Measurements from ENCODE around the gene MAST3.

MAST3 gene

DNA sequence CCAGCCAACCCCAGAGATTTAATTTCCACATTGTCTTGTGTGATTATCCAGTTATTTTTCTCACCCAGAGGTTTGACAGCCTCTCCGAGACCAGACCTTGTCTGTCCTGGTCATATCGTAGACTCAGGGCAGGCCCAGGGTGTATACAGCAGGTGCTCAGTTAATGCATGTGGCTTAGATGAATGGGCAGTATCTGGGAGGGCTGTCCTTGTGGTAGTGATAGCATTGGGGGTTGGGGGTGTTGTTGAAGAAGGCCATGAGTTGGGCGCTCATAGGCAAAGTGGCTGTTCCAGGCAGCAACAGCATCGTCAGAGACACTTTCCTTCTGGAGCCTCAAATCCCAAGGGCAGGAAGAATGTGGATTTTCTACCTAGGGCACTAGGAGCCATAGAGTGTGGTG is 16.9 kb downstream of the MAST3 start:
- DNase-seq, result no peak

GRCh38 chr19:18117364-18117691 is 19.8 kb downstream of the MAST3 start:
- DNase-seq, result no peak

DNA sequence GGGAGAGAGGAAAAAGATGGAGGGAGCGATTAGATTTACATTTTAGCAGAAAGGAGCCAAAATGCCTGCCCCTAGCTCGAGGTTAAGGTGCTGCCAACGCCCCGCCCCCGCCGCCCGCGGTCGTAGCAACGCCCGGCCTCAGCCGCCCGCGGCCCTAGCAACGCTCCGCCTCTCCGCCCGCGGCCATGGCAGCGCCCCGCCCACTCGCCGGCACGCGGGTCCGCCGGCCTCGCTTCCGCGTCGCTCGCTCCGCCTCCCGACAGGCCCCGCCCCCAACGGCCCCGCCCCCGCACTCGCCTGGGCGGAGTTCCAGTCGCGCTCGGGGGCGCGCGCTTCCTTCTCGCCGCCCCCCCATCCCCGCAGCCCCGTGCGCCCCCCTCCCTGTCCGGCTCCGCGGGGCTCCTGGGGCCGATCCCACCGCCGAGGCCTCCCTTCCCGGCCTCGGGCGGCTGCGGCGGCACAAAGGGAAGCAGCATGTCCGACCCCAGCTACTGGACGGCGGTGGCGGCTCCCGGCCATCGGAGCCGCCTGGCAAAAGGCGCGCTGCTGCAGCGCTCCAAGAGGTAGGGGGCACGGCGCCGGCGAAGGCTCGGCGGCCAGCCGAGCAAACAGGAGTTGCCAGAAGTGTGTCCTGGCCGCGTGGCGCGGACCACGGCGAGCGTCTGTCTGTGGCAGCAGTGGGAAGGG is 20.3 kb downstream of the MAST3 start:
- DNase-seq, result peak; percentile 87

GRCh38 chr19:18118420-18119012 is 20.9 kb downstream of the MAST3 start:
- no peak for DNase-seq

DNA sequence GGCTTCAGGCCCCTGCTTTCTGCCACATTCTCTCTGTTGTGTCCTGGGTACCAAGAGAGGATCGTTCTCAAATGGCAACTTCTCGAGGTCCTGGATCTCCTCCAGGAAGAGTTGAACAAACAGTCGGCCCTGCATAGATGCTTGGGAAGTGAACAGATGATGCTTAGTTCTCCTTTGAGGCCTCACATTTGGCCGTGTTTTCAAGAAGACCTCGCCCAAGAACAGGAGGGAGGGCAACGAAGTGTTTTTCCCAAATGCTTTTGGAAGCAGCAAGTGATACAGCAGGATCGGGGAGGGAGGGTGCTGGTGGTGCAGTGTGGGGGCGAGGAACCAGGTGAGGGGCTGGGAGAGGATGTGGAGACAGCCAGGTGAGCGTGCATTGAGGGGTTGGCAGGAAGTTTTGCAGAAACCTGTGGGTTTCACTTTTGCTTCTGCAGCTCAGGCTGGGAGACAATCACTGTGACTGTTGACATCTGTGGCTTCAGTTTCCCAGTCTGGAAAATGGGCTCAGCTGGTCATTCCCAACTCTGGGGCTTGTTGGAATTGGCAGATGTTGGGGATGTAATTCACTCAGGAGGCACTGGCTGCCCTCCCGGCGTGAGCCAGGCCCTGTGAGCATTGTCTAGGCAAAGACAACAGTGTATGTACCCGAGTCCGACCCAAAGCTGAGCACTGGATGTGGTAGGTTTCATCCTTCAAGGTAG is 21.6 kb downstream of the MAST3 start:
- no peak for DNase-seq

GRCh38 chr19:18119717-18120105 is 22.1 kb downstream of the MAST3 start:
- no peak for DNase-seq

- DNase-seq, result no peak
These were observed 22.5 kb downstream of the MAST3 start for GRCh38 chr19:18120127-18120526.

GRCh38 chr19:18121166-18121565 is 23.6 kb downstream of the MAST3 start:
- DNase-seq, result no peak

- DNase-seq, result no peak
These were observed 24.8 kb downstream of the MAST3 start for GRCh38 chr19:18122424-18122823.

DNA sequence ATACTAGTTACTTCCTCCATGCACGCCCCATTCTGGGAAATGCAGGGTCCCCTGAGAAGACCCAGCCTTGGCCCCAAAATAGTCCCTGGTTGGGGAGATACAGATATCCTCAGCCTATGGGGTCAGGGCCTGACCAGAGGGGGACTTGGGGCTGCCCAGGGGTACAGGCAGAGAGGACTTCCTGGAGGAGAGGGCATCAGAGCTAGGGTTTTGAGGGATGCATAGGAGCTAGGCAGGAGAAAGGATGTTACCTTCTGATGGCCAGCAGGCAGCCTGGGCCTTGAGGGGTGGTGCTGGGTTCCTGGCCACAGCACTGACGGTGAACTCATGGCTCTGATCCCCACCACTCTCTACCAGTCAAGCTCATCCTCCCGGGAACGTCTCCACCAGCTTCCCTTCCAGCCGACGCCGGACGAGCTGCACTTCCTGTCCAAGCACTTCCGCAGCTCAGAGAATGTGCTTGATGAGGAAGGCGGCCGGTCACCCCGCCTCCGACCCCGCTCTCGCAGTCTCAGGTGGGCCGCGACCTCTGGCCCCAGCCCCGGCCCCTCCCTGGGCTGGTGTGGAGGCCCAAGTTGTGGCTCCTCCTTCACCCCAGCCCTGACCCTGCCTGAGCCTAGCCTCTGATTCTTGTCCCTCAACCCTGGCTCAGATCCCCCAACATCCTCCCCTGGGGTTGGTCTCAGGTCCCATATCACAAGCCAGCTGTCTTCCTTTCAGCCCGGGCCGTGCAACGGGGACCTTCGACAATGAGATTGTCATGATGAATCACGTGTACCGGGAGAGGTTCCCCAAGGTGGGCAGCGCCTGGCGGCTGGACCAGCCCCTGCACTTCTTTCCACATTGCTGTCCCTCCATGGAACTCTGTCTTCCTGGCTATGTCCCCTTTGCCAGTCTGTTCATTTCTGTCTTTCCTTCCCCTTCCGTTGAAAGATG is 25.6 kb downstream of the MAST3 start:
- DNase-seq, result no peak

DNA sequence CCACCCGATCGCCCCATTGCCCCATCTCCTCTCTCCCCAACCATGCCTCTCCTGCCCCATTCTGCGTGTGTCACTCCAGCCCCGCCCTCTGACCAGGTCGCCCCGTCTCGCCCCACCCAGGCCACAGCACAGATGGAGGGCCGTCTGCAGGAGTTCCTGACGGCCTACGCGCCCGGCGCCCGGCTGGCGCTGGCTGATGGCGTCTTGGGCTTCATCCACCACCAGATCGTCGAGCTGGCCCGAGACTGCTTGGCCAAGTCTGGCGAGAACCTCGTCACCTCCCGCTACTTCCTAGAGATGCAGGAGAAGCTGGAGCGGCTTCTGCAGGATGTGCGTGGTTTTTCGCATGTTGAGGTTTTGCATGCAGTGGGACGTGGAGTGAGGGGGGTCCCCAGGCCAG is 26.2 kb downstream of the MAST3 start:
- DNase-seq, result no peak

GRCh38 chr19:18126097-18126496 is 28.5 kb downstream of the MAST3 start:
- DNase-seq, result no peak

DNA sequence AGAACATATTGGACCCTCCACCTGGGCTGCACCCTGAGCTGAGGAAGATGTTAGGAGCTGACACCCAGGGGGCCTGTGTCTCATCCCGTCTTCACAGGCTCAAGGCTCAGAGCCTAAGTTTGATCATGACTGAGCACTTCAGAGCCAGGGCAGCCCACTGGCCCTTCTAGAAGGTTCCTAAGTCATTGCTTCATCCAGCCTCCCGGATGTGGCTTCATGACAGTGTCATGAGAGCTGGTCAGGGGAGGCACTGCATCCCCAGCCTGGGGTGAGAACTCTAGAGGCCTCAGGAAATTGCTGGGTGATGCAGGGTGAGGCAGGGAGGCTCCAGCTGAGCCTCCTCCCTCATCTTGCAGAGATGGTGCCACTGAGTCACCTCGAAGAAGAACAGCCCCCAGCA is 30.5 kb downstream of the MAST3 start:
- no peak for DNase-seq

DNA sequence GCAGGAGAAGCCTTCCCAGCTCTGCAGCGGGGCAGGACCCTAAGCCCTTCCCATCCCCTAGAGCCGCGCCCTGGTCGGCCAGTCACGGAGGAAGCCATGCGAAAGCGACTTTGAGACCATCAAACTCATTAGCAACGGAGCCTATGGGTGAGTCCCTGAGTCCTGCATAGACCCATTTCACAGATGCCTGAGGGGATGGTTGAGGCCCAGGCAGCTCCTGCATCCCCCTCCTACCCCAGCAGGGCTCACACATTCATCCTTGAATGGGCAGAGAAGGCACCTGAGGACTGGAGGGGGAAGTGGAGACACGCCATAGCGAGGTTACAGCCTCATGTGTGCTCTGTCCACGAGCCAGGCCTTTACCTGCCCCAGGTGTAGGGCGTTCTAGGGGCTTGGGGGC is 31.2 kb downstream of the MAST3 start:
- DNase-seq, result no peak

GRCh38 chr19:18130523-18131242 is 33.1 kb downstream of the MAST3 start:
- DNase-seq, result no peak

DNA sequence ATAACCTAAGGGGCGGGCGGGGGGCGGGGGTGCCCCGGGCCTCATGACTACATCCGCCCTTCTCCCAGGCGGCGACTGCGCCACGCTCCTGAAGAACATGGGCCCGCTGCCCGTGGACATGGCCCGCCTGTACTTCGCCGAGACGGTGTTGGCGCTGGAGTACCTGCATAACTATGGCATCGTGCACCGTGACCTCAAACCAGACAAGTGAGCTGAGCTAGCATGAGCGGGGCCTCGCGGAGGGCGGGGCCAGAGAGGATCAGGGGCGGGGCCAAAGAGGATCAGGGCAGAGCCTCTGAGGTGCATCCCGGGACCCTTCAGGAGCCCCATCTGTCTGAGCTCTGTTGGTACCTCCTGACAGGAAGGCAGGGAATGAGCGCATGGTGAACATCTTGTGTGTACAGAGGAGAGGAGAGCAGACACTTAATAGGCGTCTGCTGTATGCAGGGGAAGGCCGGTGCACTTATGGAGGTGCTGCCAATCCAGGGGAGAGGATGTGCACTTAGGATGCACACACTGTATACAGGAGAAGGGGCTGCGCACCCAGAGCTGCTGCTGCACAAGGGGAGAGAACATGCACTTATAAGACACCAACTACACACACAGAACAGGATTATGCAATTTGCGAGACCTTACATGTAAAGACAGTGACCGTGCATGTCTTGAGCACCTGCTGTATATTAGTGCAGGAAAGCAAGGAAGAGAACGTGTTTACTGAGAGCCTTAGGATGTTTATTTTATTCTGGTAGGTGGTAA is 34.4 kb downstream of the MAST3 start:
- no peak for DNase-seq

DNA sequence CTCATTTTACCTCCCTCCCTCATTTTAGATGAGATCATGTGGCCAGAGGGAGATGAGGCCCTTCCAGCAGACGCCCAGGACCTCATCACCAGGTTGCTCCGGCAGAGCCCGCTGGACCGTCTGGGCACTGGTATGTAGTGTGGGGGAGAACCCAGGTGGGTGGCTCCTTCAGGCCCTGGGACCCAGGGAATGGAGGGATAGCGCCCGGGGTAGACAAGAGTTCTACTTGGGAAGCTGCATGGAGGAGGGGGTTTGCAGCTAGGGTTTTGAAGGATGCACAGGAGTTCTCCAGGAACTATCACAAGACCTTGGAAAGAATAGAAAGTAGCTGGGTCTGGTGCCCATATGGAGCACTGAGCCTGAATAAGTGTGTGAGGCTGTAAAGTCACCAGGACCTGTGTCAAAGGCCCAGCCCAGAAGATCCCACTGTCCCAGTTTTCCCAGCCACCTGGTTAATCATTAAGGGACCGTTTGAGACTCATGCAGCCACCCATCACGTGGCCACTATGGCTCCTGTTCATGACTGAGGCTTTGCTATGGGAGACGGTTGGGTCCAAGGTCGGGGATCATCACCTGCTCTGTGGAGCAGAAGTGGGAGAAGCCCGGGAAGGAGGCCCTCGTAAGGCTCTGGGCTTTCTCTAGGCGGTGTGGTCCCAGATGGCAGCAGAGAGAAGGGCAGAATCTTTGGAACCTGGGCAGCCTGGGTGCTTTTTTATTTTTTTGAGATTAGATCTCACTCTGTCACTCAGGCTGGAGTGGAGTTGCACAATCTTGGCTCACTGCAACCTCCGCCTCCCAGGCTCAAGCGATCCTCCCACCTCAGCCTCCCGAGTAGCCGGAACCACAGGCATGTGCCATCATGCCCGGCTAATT is 38.4 kb downstream of the MAST3 start:
- no peak for DNase-seq

DNA sequence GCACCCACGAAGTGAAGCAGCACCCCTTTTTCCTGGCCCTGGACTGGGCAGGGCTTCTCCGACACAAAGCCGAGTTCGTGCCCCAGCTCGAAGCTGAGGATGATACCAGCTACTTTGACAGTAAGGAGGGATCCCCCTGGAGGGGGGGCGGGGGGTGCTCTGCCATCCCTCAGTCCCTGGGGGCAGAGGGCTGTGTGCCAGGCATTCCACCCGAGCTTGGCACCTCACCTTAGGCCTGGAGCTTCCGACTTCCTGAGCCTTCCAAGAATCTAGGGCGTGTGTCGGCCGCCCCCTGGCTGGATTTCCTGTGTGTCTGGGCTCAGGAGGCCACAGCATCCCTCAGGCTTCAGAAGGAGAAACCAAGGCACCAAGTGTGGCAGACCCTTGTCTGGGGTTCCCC is 39.7 kb downstream of the MAST3 start:
- no peak for DNase-seq

GRCh38 chr19:18137657-18138339 is 40.2 kb downstream of the MAST3 start:
- DNase-seq, result no peak

DNA sequence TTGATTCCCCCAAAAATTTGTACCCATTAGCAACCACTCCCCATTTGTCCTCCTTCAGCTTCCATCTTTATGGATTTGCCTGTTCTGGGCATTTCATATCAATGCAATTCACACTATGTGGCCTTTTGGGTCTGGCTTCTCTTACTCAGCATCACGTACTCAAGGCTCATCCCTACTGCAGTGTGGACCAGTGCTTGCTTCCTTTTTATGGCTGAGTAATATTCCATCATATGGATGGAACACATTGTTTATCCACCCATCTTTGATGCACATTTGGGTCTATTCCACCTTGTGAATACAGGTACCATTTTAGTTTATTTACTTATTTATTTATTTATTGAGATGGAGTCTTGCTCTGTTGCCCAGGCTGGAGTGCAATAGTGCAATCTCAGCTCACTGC is 42.9 kb downstream of the MAST3 start:
- DNase-seq, result no peak

Data from GDM1 (cell line).